CD4-positive, alpha-beta T cell (primary cell): ENCODE measurements around the gene LPAR6. TPM values are rescaled to one million over a fixed set of nuclear protein-coding genes. Genes with fewer than 3 reads are reported as not detected.

Experiments used
- ATAC-seq: fragments of 200-7000 bp; cut with Tn5 transposase; one replicate; pipeline ENCODE4 v1.10.0; 2022; ENCODE audit warnings: mild to moderate bottlenecking; ENCODE audit not compliant: poor library complexity
- CTCF ChIA-PET: fragments of 350-600 bp; sonication (Branson Sonifier 250); formaldehyde crosslinking; loops from one replicate; lab custom pipeline; 2021; ENCODE audit warnings: antibody characterized with exemption, inconsistent platforms; lab: Charles Lee
- POLR2A ChIA-PET: fragments of 350-600 bp; sonication (Branson Sonifier 250); formaldehyde crosslinking; loops from one replicate; lab custom pipeline; 2021; ENCODE audit warnings: antibody characterized with exemption, inconsistent platforms; lab: Charles Lee
- DNase-seq, 14 experiments: peaks; one replicate each; pipeline ENCODE4 v3.0.0-alpha.2; 2013 to 2020; ENCODE audit warnings: mixed read lengths in 2 of 14
- H3K27ac ChIP-seq, 2 donors: one replicate each; pipeline versions ENCODE4 v1.5.1 to v1.7.0; 2013; ENCODE audit warnings: low read length in 2 of 2, low read depth in 1 of 2, mild to moderate bottlenecking in 1 of 2
- H3K27me3 ChIP-seq, 2 experiments: 1 replicate in 1 of 2; 2 replicates in 1 of 2; pipeline versions ENCODE4 v1.6.1 to v1.7.0; 2013; ENCODE audit warnings: low read length in 2 of 2, control low read depth in 1 of 2, mild to moderate bottlenecking in 1 of 2, moderate library complexity in 1 of 2; ENCODE audit not compliant: insufficient read depth in 2 of 2, control insufficient read depth in 1 of 2
- H3K36me3 ChIP-seq: one replicate; pipeline ENCODE4 v1.6.1; 2013; ENCODE audit warnings: low read length, control low read depth; ENCODE audit not compliant: insufficient read depth
- H3K4me1 ChIP-seq: one replicate; pipeline ENCODE4 v1.6.1; 2013; ENCODE audit warnings: low read length, control low read depth; ENCODE audit not compliant: insufficient read depth
- H3K4me3 ChIP-seq: one replicate; pipeline ENCODE4 v1.5.1; 2013; ENCODE audit warnings: mild to moderate bottlenecking, low read length, moderate library complexity
- H3K9me3 ChIP-seq, 2 experiments: 1 replicate in 1 of 2; 2 replicates in 1 of 2; pipeline versions ENCODE4 v1.6.1 to v1.7.0; 2013; ENCODE audit warnings: low read length in 2 of 2, mild to moderate bottlenecking in 2 of 2, control low read depth in 1 of 2, moderate library complexity in 1 of 2; ENCODE audit not compliant: control insufficient read depth in 1 of 2, insufficient read depth in 1 of 2
- H3K27ac Mint-ChIP-seq: one replicate; pipeline ENCODE4 v1.8.0; 2020; ENCODE audit warnings: mixed read lengths
- H3K27me3 Mint-ChIP-seq: one replicate; pipeline ENCODE4 v1.8.0; 2021; ENCODE audit warnings: mixed read lengths
- H3K36me3 Mint-ChIP-seq: one replicate; pipeline ENCODE4 v1.8.0; 2021; ENCODE audit warnings: low read depth, mixed read lengths
- H3K4me1 Mint-ChIP-seq: one replicate; pipeline ENCODE4 v1.8.0; 2021; ENCODE audit warnings: low read depth, mixed read lengths
- H3K4me3 Mint-ChIP-seq: one replicate; pipeline ENCODE4 v1.8.0; 2020; ENCODE audit warnings: mild to moderate bottlenecking, mixed read lengths
- H3K9me3 Mint-ChIP-seq: one replicate; pipeline ENCODE4 v1.8.0; 2020; ENCODE audit warnings: mixed read lengths
- intact Hi-C, 2 experiments: fragments of 100-400 bp; cut with DNase I in 1 of 2; cut with micrococcal nuclease in 1 of 2; formaldehyde crosslinking; loops; one replicate each; pipeline versions ENCODE4 v1.15.1 to v1.9.0; 2023 to 2025; cut with DNase I, micrococcal nuclease
- total RNA-seq, 174 experiments: library from RNA in 2 of 174; stranded (reverse) in 2 of 174; gene quantifications; one replicate each; pipeline ENCODE4 v1.2.3 and lab custom pipeline; 2021 to 2026
- TF ChIP-seq, protein P1 (sequence below): fragments of 200-600 bp; IDR thresholded peaks from one replicate; pipeline ENCODE4 v1.8.0; 2022; ENCODE audit warnings: antibody characterized with exemption, mild to moderate bottlenecking

LPAR6 gene
- total RNA-seq, 2 experiments from 2014 or later: 15.5 to 19.4 TPM

GRCh38 chr13:48403913-48404312 is 9.0 kb downstream of the LPAR6 start:
- Histone ChIP-seq H3K4me3 (no peak overlapping the region), H3K36me3 (peaks cover 3% of the 10 kb centered on the region), H3K27ac (peak overlapping the region; percentile 34 to 65), H3K4me1 (peaks cover 31% of the 10 kb centered on the region), H3K9me3 (no peaks in the 10 kb centered on the region), H3K27me3 (no peaks in the 10 kb centered on the region)
- Mint-ChIP-seq H3K9me3 (no peaks in the 10 kb centered on the region), H3K4me3 (no peak overlapping the region), H3K36me3 (no peaks in the 10 kb centered on the region), H3K4me1 (peaks cover 84% of the 10 kb centered on the region), H3K27ac (peak overlapping the region; percentile 84), H3K27me3 (no peaks in the 10 kb centered on the region)
- ATAC-seq: no peak
- ChIA-PET CTCF (no interaction called here), POLR2A (interaction anchor here (1.1 kb wide), 1 partner anchor 176 kb away, joined by 4 read pairs; no protein-coding TSS in a partner anchor)
- TF ChIP-seq, protein P1, sequence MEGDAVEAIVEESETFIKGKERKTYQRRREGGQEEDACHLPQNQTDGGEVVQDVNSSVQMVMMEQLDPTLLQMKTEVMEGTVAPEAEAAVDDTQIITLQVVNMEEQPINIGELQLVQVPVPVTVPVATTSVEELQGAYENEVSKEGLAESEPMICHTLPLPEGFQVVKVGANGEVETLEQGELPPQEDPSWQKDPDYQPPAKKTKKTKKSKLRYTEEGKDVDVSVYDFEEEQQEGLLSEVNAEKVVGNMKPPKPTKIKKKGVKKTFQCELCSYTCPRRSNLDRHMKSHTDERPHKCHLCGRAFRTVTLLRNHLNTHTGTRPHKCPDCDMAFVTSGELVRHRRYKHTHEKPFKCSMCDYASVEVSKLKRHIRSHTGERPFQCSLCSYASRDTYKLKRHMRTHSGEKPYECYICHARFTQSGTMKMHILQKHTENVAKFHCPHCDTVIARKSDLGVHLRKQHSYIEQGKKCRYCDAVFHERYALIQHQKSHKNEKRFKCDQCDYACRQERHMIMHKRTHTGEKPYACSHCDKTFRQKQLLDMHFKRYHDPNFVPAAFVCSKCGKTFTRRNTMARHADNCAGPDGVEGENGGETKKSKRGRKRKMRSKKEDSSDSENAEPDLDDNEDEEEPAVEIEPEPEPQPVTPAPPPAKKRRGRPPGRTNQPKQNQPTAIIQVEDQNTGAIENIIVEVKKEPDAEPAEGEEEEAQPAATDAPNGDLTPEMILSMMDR: no peak
- intact Hi-C loops: loop anchor here in 1 of 2 experiments (1.0 to 5.0 kb wide), 2 partner anchors 8 to 37 kb away; no protein-coding TSS in a partner anchor
- peak in 1 of 14 experiments; percentile 4 for DNase-seq

- peaks cover 31% of the 10 kb centered on the region for H3K4me1 ChIP-seq
- CTCF ChIA-PET: interaction anchor here (0.9 kb wide), 1 partner anchor 177 kb away, joined by 3 read pairs; no protein-coding TSS in a partner anchor
These were observed 9.7 kb downstream of the LPAR6 start for GRCh38 chr13:48403151-48403631.

GRCh38 chr13:48402325-48402932 is 10.5 kb downstream of the LPAR6 start:
- ChIA-PET CTCF (interaction anchor here (0.6 to 0.9 kb wide), 3 partner anchors 40 to 827 kb away, joined by 3 to 5 read pairs (median 3); no protein-coding TSS in a partner anchor), POLR2A (interaction anchor here (0.8 to 2.9 kb wide), 6 partner anchors 11 to 180 kb away, joined by 3 to 35 read pairs (median 9); partner anchors contain the start of genes LPAR6 and RCBTB2)
- intact Hi-C loops: loop anchor here in 1 of 2 experiments (5.0 kb wide), 1 partner anchor 35 kb away; no protein-coding TSS in a partner anchor
- H3K27me3 Mint-ChIP-seq: no peaks in the 10 kb centered on the region
- H3K9me3 ChIP-seq: no peaks in the 10 kb centered on the region
- H3K36me3 Mint-ChIP-seq: no peaks in the 10 kb centered on the region
- H3K27me3 ChIP-seq: no peaks in the 10 kb centered on the region
- H3K9me3 Mint-ChIP-seq: no peaks in the 10 kb centered on the region
- peak overlapping the region in 1 of 2 donors; percentile 65 for H3K27ac ChIP-seq
- H3K4me3 Mint-ChIP-seq: peak overlapping the region; percentile 26
- ATAC-seq (no peak), DNase-seq (peak in 1 of 14 experiments; percentile 3)
- H3K4me1 Mint-ChIP-seq: peaks cover 74% of the 10 kb centered on the region
- H3K27ac Mint-ChIP-seq: peak overlapping the region; percentile 84
- TF ChIP-seq, protein P1: no peak
- H3K4me3 ChIP-seq: no peak overlapping the region
- peaks cover 31% of the 10 kb centered on the region for H3K4me1 ChIP-seq
- H3K36me3 ChIP-seq: peaks cover 3% of the 10 kb centered on the region

More at GRCh38 chr13:48403151-48403631, 9.7 kb downstream of the LPAR6 start:
- Mint-ChIP-seq H3K27ac (peak overlapping the region; percentile 84), H3K9me3 (no peaks in the 10 kb centered on the region), H3K4me3 (peak overlapping the region; percentile 83), H3K4me1 (peaks cover 77% of the 10 kb centered on the region), H3K27me3 (no peaks in the 10 kb centered on the region), H3K36me3 (no peaks in the 10 kb centered on the region)
- intact Hi-C loops: loop anchor here in 1 of 2 experiments (1.0 to 5.0 kb wide), 2 partner anchors 9 to 36 kb away; no protein-coding TSS in a partner anchor
- no peaks in the 10 kb centered on the region for H3K9me3 ChIP-seq
- ATAC-seq: peak; percentile 70
- H3K4me3 ChIP-seq: peak overlapping the region; percentile 5
- H3K27me3 ChIP-seq: no peaks in the 10 kb centered on the region
- TF ChIP-seq, protein P1: no peak
- H3K36me3 ChIP-seq: peaks cover 3% of the 10 kb centered on the region
- POLR2A ChIA-PET: interaction anchor here (0.8 to 2.9 kb wide), 5 partner anchors 89 to 180 kb away, joined by 3 to 35 read pairs (median 4); partner anchors contain the start of gene RCBTB2
- H3K27ac ChIP-seq: peak overlapping the region; percentile 34 to 65
- peak in 4 of 14 experiments; percentile 16 to 79 (median 51) for DNase-seq
